Loucy (cell line): Measurements from ENCODE around the gene CLCN6.

Source experiments
- H2AFZ ChIP-seq: fragments of 200-600 bp; sonication (generic); 2 replicates; pipeline ENCODE4 v1.6.0; 2016; ENCODE audit warnings: antibody characterized with exemption, mild to moderate bottlenecking, low read length, moderate library complexity
- H3F3A ChIP-seq: fragments of 200-600 bp; 2 replicates; pipeline ENCODE4 v1.6.0; 2016; ENCODE audit warnings: antibody characterized with exemption, low read depth, mild to moderate bottlenecking
- H3K27me3 ChIP-seq: fragments of 200-600 bp; sonication (generic); 2 replicates; pipeline ENCODE4 v1.6.1; 2014; ENCODE audit warnings: low read length, mild to moderate bottlenecking; ENCODE audit not compliant: insufficient read depth, poor library complexity, severe bottlenecking
- H3K36me3 ChIP-seq: fragments of 200-600 bp; sonication (generic); 2 replicates; pipeline ENCODE4 v1.6.1; 2016; ENCODE audit warnings: low read length; ENCODE audit not compliant: insufficient read depth
- H3K4me1 ChIP-seq: fragments of 200-600 bp; sonication (generic); 2 replicates; pipeline ENCODE4 v1.5.1; 2014; ENCODE audit warnings: low read length, mild to moderate bottlenecking; ENCODE audit not compliant: insufficient read depth, poor library complexity, severe bottlenecking
- H3K4me2 ChIP-seq: fragments of 200-600 bp; sonication (generic); 2 replicates; pipeline ENCODE4 v1.6.0; 2014; ENCODE audit warnings: antibody characterized with exemption, low read length, low read depth, mild to moderate bottlenecking; ENCODE audit not compliant: poor library complexity, severe bottlenecking
- H3K4me3 ChIP-seq: fragments of 200-600 bp; sonication (generic); 2 replicates; pipeline ENCODE4 v1.5.1; 2014; ENCODE audit warnings: low read length, mild to moderate bottlenecking, mixed read lengths; ENCODE audit not compliant: poor library complexity, severe bottlenecking
- H3K79me2 ChIP-seq: fragments of 200-600 bp; sonication (generic); 2 replicates; pipeline ENCODE4 v1.6.1; 2014; ENCODE audit warnings: low read length; ENCODE audit not compliant: insufficient read depth
- H3K9ac ChIP-seq: fragments of 200-600 bp; sonication (generic); 2 replicates; pipeline ENCODE4 v1.6.0; 2014; ENCODE audit warnings: mild to moderate bottlenecking, low read depth, low read length, moderate library complexity; ENCODE audit not compliant: poor library complexity, severe bottlenecking
- H3K9me2 ChIP-seq: fragments of 200-600 bp; sonication (generic); replicated peaks from 2 replicates; pipeline ENCODE4 v1.6.1; 2016; ENCODE audit warnings: low read depth, low read length, mixed read lengths
- H3K9me3 ChIP-seq: fragments of 200-600 bp; sonication (generic); 2 replicates; pipeline ENCODE4 v1.6.1; 2014; ENCODE audit warnings: mild to moderate bottlenecking, antibody characterized with exemption, low read length, low read depth; ENCODE audit not compliant: insufficient read depth
- H4K20me1 ChIP-seq: fragments of 200-600 bp; sonication (generic); 2 replicates; pipeline ENCODE4 v1.6.0; 2014; ENCODE audit warnings: antibody characterized with exemption, low read length, mild to moderate bottlenecking; ENCODE audit not compliant: insufficient read depth, poor library complexity, severe bottlenecking
- EZH2phosphoT487 ChIP-seq: fragments of 200-600 bp; IDR thresholded peaks from 2 replicates; pipeline ENCODE4 v1.6.1; 2018; ENCODE audit warnings: antibody characterized with exemption, mild to moderate bottlenecking, moderate library complexity, borderline replicate concordance
- TF ChIP-seq, protein P1 (sequence below): fragments of 200-600 bp; sonication (generic); conservative IDR thresholded peaks from 2 replicates; pipeline ENCODE4 v1.5.1; 2014; ENCODE audit warnings: mild to moderate bottlenecking, antibody characterized with exemption, low read length

The CLCN6 gene

DNA sequence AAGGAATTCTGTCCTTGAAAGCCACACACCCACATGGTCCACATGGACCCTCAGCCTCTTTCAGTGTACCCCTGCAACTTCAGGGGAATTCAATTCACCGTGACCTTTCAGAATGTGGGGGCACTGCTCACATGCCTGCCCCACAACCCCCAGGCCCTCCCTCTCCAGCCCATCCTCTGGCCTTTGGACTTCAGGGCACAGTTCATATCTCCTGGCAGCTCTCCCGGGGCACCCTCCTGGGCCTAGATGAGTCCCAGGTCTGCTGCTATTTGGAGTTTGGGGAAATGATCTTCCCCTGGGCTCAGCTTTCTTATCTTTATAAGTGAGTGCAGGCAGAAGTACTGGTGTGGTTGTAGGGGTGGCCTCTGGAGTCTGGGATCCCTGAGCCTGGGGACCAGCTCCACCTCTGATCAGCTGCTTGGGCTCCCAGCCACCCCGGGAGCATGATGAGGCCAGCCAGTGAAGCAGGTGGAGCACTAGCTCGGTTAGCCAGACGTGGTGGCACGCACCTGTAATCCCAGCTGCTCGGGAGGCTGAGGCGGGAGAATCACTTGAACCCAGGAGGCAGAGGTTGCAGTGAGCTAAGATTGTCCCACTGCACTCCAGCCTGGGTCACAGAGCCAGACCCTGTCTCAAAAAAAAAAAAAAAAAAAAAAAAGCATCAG, 28.2 kb upstream of the CLCN6 start:
- Histone ChIP-seq H3K9me3 (no peaks in the 10 kb centered on the region), H2AFZ (no peak overlapping the region), H3K27me3 (no peaks in the 10 kb centered on the region), H3F3A (no peaks in the 10 kb centered on the region), H3K9me2 (no peaks in the 10 kb centered on the region), H3K36me3 (no peaks in the 10 kb centered on the region), H4K20me1 (no peaks in the 10 kb centered on the region), H3K9ac (no peak overlapping the region), H3K79me2 (no peaks in the 10 kb centered on the region), H3K4me3 (no peak overlapping the region), H3K4me2 (no peak overlapping the region), H3K4me1 (no peaks in the 10 kb centered on the region)
- TF ChIP-seq, protein P1, sequence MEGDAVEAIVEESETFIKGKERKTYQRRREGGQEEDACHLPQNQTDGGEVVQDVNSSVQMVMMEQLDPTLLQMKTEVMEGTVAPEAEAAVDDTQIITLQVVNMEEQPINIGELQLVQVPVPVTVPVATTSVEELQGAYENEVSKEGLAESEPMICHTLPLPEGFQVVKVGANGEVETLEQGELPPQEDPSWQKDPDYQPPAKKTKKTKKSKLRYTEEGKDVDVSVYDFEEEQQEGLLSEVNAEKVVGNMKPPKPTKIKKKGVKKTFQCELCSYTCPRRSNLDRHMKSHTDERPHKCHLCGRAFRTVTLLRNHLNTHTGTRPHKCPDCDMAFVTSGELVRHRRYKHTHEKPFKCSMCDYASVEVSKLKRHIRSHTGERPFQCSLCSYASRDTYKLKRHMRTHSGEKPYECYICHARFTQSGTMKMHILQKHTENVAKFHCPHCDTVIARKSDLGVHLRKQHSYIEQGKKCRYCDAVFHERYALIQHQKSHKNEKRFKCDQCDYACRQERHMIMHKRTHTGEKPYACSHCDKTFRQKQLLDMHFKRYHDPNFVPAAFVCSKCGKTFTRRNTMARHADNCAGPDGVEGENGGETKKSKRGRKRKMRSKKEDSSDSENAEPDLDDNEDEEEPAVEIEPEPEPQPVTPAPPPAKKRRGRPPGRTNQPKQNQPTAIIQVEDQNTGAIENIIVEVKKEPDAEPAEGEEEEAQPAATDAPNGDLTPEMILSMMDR = no peak

DNA sequence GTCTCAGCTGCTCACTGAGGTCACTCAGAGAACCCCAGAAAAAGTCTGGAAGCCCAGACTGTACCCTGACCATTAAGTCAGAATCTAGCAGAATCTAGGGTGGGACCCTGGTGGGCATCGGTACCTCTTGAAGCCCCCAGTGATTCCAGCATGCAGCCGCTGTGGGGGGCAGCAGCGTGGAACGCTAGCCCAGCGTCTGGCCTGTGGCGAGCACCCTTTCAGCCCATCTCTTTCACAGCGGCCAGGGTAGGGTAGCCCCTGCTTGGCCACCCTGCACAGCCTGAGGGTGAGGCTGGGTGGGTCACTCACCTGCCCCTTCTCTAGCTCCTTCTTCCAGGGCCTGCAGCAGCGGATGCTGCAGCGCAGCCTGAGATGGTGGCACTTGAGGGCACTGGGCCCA, 27.7 kb upstream of the CLCN6 start:
- no peaks in the 10 kb centered on the region for H3K9me2 ChIP-seq

DNA sequence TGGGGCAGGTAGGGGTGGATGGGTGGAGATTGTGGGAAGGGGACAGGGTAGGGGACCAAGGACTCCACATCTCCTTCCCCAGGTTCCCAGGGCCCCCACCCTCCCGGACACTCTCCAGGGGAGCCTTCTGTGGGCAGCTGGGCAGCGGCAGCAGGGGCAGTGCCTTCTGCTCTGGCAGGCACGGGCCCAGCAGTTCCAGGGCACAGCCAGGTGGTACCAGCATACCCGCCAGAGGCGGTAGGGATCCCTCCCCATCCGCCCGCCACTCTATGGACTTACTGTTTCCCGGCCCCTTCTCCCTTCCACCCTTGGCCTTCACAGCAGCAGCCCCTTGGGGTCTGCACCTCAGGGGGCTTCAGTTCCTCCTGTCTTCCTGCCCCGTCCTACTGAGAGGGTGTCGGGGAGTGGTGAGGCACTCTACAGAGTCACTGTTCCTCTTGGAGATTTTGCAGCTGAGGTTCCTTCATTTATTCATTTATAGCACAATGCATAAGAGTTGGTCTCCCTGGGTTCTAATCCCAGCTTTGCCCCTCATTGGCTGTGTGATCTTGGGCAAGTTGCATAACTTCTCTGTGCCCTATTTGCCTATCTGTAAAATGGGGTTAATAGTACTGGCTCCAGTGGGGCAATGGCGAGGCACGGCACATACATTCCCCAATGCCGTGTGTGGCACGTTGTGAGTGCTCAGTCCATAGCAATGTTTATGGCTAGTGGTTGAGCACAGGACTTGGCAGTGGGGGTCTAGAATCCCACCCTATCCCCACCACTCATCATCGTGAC, 27.0 kb upstream of the CLCN6 start:
- H3K4me2 ChIP-seq = no peak overlapping the region
- H3K27me3 ChIP-seq = no peaks in the 10 kb centered on the region
- H3K36me3 ChIP-seq = no peaks in the 10 kb centered on the region
- no peaks in the 10 kb centered on the region for H4K20me1 ChIP-seq
- no peaks in the 10 kb centered on the region for H3F3A ChIP-seq
- no peak for TF ChIP-seq EZH2phosphoT487
- TF ChIP-seq, protein P1 = no peak
- no peaks in the 10 kb centered on the region for H3K9me3 ChIP-seq
- H3K9ac ChIP-seq = no peak overlapping the region
- no peaks in the 10 kb centered on the region for H3K9me2 ChIP-seq
- H3K4me3 ChIP-seq = no peak overlapping the region
- no peak overlapping the region for H2AFZ ChIP-seq
- H3K4me1 ChIP-seq = no peaks in the 10 kb centered on the region
- no peaks in the 10 kb centered on the region for H3K79me2 ChIP-seq

More for the DNA sequence above, 27.7 kb upstream of the CLCN6 start:
- Histone ChIP-seq H3K4me2 (no peak overlapping the region), H2AFZ (no peak overlapping the region), H3K79me2 (no peaks in the 10 kb centered on the region), H3K9me3 (no peaks in the 10 kb centered on the region), H3K4me3 (no peak overlapping the region), H3K36me3 (no peaks in the 10 kb centered on the region), H3F3A (no peaks in the 10 kb centered on the region), H3K27me3 (no peaks in the 10 kb centered on the region), H3K4me1 (no peaks in the 10 kb centered on the region), H3K9ac (no peak overlapping the region), H4K20me1 (no peaks in the 10 kb centered on the region)
- no peak for TF ChIP-seq EZH2phosphoT487
- TF ChIP-seq, protein P1 = no peak
